GM21423 (cell line): Measurements from ENCODE around the gene CACNA1A.

Experiments
- ATAC-seq: cut with Tn5 transposase; IDR thresholded peaks from one replicate; pipeline ENCODE4 v1.9.1; 2021; ENCODE audit warnings: mild to moderate bottlenecking, moderate library complexity; ENCODE audit not compliant: unreplicated experiment

CACNA1A gene

DNA sequence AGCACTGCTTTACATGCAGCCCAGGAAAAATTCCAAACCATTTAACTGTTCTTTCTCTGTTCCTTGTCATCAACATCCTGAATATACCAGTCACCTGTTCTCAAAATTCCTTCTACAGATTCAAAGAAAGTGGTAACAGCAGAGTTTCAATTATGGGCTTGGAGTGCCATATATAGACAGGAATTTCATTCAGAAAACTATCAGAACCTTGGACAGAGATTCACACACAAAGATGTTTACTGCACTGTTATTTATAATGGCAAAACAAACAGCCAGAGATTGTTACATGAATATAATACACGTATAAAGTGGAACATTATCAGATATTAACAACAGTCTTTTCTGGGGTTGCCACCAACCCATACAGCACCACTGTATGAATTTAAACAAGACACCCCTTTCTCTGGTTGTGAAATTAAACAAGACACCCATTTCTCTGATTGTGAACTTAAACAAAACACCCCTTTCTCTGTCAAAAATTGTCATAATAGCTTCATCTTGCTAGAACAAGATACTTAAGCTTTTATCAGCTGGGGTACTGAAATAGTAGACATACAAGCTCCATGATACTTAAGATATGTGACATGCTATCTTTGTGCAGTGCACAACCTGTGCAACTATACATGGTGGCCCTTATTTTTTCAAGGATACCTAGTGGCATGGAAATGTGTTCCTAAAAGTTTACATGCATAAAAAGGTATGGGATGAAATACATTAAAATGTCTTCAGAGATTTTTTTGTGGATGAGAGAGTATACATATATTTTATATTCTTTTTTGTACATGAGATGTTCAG, 12.6 kb downstream of the CACNA1A start:
- no peak for ATAC-seq

DNA sequence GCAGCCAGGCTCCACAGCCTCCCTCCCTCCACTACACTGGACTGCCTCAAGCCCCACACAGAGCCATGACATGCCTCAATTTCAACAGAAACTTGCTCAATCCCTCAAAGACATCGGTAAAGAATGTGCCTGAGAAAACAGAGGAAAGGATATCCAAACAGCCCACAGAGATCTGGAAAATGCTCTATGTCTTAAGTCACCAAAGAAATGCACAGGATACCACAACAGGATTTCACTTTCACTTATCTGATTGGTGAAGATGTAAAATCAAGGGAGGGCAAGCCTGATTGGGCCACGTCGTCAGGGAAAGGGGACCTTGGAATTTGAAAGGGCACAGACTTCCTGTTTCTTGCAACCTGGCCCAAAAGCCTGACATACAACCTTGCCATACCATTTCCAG, 14.2 kb downstream of the CACNA1A start:
- no peak for ATAC-seq

DNA sequence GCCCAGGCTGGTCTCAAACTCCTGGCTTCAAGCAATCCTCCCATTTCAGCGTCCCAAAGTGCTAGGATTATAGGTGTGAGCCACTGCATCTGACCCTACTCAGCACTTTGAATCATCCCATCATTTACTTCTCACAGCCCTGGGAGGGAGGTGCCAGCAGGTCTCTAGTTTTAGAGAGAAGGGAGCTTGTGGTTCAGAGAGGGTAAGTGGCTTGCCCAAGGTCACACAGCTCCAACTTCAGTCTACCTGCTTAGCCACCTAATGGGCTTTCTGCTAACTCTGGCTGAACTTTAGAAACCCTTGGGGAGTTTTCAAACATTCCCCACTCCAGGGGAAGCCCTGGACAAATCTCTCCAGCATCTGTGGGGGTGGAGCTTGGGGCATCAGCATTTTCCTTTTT, 18.3 kb downstream of the CACNA1A start:
- ATAC-seq: no peak

DNA sequence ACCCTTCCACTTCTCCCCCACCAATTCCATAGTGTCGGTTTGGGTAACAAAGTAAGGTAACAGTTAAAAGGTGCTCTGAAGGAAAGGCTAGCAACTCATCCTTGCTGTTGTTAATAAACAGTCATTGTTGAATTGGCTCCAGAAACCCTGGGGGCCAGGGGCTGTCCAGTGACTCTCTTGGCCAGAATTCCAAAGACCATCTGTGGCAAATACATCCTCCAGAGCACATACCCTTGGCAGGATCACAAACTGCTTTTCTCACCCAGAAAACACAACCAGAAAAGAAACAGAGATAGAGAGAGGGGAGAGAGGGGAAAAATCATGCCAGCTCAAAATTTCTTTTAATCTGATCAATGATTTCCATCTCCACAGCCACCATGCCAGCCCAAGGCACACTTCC, 22.1 kb downstream of the CACNA1A start:
- ATAC-seq: no peak

DNA sequence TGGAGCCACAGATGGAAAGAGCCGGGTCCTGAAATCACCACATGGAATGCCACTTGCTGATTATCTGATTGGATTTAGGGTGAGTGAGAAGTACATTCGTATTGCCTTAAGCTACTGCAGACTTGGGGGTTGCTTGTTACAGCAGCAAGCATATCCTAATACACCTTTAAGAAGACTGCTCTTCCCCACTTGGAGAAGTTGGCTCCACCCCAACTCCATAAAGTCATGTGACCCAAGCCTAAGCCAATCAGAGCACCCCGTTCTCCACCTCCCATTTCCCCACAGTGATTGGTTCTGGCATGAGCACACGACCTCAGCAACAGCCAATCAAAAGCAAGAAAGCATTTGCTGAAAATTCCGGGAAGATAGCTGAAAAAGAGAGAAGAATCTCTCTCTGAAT, 23.1 kb downstream of the CACNA1A start:
- no peak for ATAC-seq

DNA sequence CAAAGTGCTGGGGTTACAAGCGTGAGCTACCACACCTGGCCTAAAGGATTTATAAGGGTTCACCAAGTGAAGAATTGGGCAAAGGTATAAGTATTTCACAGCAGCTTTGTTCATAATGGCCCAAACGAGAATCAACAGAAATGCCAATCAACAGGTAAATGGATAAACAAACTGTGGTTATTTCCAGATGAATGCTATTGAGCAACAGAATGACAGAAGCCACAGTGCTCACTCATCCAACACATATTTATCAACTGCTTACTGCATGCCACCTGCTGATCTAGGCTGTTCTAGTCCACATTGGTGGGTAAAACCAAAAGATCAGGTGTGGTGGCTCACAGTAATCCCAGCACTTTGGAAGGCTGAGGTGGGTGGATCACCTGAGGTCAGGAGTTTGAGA, 27.7 kb downstream of the CACNA1A start:
- ATAC-seq: no peak

DNA sequence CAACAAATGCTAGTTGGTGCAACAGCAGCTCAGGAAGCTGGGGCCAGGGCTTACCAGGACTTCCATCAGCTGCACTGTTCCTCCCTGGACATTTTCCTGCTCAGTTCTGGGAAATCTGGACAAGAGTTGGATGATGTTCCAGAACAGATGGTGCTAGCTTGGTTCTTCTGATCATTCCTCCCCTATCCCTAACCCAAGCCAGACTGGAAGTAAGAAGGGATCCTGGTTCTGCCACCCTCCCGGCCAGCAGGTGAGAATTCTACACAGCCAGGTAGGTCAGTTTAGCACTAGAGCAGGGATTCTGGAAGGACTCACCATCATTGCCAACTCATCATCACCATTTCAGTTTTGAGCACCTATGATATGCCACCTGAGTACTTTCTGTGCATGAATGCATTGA, 30.2 kb downstream of the CACNA1A start:
- no peak for ATAC-seq

DNA sequence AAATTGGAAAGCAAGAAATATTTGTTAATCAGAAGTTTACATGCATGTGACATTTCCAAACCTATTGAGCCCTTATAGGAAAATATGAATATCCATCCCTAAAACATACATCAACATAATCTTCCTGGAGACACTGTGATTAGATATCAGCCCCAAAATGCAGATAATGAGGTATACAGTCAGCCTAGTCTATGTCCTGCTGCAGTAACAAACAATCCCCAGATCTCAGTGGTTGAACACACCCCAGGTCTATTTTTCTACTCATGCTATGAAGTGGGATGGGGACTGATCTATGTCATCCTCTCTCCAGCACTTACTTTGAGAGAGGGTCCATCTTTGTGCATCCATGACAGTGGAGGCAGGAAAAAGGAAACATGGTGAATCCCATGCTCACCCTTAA, 31.2 kb downstream of the CACNA1A start:
- ATAC-seq: no peak

DNA sequence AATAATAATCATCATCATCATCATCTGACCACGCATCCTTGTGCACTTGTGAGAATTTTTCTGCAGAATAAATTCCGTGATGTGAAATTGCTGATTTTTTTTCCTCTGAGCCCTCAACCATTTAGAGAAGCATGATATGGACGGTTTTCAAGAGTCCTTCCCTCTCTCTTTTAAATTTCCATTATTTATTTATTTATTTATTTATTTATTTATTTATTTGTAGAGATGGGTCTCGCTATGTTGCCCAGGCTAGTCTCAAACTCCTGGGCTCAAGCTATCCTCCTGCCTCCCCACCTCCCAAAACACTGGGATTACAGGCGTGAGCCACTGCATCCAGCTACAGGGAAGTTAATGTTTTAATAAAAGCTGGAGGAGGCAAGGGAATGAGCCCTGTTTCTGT, 39.6 kb downstream of the CACNA1A start:
- ATAC-seq: no peak

DNA sequence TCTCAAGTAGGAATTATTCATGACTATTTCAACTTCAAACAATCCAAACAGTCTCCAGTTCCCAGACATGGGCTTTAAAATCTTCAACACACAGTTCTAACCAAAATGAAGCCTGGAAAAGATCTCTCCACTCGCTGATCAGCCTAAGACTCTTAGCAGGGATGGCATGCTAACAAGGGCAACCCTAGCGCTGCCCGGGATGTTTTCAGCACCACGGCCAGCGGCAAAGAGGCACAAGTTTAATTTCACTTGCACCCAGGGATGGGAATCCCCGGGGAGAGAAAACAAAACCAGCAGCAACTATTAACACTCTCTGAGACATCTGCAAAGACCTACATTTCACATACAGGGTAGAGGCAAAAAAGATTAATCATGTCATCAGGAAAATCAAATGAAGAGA, 43.0 kb downstream of the CACNA1A start:
- ATAC-seq: no peak

DNA sequence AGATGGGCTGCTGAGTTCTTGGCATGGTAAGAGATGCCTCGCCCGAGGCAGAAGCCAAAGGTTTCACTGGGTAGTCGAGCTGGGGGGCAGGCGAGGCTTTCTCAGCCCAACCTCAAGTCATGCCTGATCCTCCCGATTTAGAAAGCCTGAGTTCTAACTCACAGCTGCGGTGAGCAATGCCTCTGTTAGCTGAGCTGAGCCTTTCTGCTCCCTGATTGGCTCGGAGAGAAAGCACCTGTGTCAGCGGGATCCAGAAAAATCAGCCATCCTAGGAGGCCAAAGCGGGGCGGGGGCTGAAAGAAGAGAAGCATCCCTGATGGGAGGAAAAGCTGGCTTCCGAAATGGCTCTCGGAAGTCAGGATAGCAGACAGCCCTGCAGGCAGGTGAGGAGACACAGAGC, 44.7 kb downstream of the CACNA1A start:
- ATAC-seq: no peak

DNA sequence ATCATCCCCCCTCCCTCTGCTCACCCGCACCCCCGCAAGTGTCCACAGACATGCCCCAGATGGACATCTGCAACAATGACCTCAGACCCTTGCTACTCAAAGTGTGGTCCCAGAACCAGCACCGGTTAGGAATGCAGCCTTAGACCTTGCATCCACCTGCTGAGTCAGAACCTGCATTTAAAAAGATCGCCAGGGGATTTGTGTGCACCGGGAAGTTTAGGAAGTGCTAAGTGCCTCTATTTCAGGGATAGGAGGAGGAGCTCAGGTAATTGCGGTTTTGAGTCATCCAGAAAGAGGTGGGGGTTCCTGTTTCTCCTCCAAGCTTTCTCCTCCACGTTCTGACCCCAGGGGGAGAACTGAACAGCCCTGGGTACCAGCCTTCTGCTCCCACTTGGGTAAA, 46.2 kb downstream of the CACNA1A start:
- ATAC-seq: no peak

DNA sequence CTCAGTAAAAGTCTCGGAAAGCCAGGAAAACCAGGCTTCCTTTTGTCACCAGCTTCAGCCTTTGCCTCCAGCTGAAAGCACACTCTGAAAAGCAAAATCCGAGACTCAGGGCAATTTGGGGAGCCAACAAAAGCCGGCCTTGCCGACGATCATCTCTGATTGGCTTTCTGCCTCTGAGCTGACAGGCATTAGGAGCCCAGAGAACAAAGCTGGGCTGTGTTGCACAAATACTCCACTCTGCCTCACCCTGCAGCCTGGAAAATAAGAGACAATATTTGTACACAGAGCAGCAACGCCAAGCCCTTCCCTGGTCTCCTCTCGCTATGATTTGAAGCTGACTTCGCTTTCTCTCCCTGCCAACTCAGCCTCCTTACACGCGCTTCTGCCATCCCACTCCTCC, 46.9 kb downstream of the CACNA1A start:
- ATAC-seq: no peak

DNA sequence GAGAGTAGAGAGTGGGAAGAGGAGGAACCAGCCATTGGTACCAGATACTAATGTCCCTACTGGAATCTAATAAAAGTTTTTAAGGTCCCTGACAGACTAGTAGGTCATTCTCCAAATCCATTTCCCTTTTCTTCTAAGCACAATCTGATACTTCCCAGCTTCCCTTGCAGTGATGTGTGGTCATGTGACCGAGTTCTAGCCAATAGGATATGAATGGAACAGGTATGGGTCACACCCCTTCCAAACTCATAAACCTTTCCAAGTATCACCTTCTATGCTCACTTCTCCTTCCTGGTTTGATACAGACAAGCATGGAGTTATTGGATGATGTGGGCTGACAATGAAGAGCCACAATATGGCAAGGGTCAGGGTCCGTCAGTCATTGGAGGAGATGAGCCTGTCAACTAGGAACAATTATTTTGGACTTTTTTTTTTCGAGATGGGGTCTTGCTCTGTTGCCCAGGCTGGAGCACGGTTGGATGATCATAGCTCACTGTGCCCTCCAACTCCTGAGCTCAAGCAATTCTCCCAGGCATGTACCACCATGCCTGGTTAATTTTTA, 54.8 kb downstream of the CACNA1A start:
- no peak for ATAC-seq

DNA sequence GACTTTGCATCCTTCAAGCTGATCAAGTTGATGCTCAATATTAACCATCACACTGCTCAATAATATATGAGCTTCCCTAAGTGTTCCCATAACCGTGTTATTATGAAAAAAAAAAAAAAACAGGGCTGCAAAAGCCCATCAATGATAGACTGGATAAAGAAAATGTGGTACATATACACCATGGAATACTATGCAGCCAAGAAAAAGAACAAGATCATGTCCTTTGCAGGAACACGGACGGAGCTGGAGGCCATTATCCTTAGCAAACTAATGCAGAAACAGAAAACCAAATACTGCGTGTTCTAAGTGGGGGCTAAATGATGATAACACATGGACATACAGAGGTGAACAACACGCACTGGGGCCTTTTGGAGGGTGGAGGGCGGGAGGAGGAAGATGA, 58.3 kb downstream of the CACNA1A start:
- no peak for ATAC-seq

DNA sequence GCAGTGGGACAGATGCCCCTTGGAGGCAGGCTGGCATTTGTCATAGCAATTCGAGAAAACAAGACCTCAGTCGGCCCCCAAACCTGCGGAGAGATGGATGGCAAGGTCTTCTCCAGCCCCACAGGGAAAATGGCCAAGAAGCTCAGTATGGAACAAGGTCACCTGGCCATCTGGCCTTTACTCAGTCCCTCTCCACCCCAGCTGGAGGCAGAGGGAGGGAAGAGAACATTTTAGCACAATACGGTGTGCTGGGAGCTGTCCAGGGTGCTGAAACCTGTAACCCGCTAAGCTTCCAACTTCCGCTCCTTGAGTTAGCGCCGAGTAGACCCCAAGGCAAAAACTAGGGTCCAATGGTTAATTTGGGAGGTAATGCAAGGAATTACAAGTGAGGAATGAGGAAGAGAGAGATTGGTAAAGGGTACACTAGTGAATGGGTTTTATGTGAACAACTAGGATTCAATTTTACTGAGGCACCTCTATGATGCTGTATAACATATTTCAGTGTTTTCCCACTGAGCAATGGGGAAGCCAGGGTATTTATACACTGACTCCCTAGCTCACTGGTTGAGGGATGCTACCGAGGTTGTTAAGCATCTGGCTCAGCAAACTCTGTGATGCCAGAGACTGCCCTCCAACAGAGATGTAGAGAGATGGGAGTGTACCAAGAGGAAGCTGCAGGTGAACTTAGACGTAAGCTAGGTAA, 64.3 kb downstream of the CACNA1A start:
- ATAC-seq: no peak

DNA sequence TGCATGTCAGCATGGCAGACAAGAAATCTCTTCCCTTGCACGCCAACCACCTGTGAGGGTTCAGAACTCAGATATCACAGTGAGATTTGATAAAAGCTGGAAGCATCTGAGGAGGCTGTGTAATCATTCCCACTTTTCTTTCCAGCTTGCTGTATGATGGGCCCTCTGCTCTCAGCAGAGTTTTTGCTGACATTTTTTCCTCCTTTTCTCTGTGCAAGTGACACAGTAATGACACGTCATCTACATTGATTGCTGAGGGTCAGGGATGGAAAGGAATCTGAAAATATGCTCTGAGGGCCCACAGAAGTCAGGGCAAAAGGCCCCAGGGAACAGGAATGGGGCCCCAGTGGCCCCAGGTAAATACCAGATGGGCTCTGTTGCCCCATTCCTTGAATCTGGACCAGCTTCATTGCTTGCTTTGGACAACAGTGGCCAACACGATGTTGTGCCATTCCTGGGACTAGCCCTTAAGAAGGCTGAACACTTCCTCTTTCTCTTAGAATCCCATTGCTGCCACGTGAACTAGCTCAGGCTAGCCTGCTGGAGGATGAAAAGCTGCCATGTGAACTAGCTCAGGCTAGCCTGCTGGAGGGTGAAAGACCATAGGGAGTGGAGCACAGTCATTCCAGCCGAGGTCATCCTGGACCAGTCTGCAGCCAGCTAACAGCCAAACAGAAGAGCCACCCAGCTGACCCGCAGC, 68.2 kb downstream of the CACNA1A start:
- no peak for ATAC-seq

DNA sequence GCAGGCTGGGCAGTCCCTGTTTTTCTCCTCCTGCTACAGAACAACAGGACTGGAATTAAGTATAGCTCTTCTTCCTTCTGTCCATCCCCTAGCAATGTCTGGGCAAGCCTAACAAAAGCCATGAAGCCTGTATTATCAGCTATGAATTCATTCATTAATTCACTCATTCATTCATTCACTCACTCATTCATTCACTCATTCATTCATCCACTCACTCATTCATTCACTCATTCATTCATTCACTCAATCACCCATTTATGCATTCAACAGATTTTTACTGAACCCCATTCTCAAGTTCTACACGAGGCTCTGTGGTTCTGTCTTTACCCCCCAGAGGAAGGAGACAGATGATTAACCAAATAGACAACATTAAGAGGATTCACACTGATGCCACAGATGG, 69.9 kb downstream of the CACNA1A start:
- no peak for ATAC-seq

DNA sequence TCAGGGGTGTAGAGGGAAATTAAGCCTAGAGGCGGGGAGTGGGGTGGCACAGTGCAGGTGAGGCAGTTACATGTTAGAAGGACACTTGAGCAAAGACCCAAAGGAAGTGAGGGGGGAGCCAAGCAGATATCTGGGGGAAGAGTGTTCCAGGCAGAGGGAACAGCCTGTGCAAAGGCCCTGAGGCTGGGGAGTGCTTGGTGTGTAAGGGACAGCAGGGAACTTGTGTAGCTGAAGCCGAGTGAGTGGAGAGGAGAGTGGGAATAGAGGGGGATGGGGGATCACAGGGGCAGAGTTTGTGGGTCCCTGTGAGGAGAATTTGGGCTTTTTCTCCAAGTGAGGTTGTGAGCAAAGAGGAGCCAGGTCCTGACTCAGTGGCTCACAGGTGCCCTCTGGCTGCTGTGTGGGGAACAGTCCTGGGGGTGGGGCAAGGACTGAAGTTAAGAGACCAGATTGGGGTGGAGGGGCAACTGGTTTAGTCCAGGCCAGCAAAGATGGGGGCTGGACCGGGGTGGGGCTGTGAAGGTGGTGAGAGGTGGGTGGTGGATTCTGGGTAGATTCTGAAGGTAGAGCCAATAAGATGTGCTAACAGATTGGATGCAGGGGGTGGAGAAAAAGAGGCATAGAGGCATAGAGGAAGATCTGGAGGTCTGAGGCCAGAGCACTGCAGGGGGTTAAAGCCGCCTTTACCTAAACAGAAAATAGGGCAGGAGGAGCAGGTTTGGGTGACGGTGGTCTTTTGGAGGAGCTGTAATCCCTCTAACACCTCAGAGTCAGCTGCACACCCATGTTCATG, 75.3 kb downstream of the CACNA1A start:
- ATAC-seq: no peak

DNA sequence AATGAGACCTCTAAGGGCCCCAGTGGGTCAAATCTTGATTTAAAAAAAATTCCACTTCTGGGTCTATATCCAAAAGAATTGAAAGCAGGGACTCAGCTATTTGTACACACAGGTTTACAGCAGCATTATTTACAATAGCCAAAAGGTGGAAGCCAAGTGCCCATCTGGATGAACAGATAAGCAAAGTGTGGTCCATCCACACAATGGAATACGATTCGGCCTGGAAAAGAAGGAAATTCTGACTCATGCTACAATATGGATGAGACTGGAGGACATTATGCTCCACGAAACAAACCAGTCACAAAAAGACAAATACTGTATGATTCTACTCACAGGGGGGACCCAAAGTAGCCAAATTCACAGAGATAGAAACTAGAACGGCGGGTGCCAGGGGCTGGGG, 76.7 kb downstream of the CACNA1A start:
- ATAC-seq: no peak

DNA sequence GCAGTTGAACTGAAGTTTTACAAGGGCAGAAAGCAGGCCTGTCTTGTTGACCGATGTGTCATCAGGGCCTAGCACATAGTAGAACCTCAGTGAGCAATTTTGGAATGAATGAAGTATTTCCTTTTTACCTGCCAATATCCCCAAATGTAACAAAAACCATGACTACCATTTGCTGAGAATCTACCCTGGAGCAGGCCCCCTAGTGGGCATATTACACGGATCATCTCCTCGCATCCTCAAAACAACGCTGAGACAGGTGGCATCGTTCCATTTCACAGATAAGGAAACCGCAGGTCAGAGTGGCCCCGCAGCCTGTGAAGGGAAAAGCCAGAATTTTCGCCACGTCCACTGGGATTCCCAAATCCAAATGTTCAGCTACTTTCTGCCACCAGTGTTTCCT, 77.9 kb downstream of the CACNA1A start:
- no peak for ATAC-seq
